Right lobe of liver (tissue), 6 donors: ENCODE results near the gene ILDR2. TPM values are rescaled to one million over a fixed set of nuclear protein-coding genes. Genes with fewer than 3 reads are reported as not detected.

Source experiments
- ATAC-seq, 4 donors: fragments of 200-7000 bp; cut with Tn5 transposase; one replicate each; pipeline ENCODE4 v1.9.1; 2020; ENCODE audit warnings: mild to moderate bottlenecking in 4 of 4, moderate library complexity in 4 of 4
- DNase-seq, 3 donors: peaks; one replicate each; pipeline ENCODE4 v3.0.0-alpha.2; 2020
- H3K27ac ChIP-seq, 3 donors: fragments of 200-600 bp; one replicate each; pipeline ENCODE4 v1.8.0; 2022
- H3K27me3 ChIP-seq, 2 donors: fragments of 200-600 bp; one replicate each; pipeline ENCODE4 v1.8.0; 2022
- H3K36me3 ChIP-seq, 4 donors: fragments of 200-600 bp; sonication (generic) in 1 of 4; one replicate each; pipeline versions ENCODE4 v1.5.1 to v1.8.0; 2017 to 2022; ENCODE audit warnings: control low read depth in 1 of 4
- H3K4me1 ChIP-seq, 4 donors: fragments of 200-600 bp; sonication (generic) in 1 of 4; one replicate each; pipeline versions ENCODE4 v1.5.1 to v1.8.0; 2017 to 2022; ENCODE audit warnings: control low read depth in 1 of 4
- H3K4me3 ChIP-seq, 3 donors: fragments of 200-600 bp; one replicate each; pipeline ENCODE4 v1.8.0; 2022
- H3K9me3 ChIP-seq, 4 donors: fragments of 200-600 bp; sonication (generic) in 1 of 4; one replicate each; pipeline versions ENCODE4 v1.5.1 to v1.8.0; 2017 to 2022; ENCODE audit warnings: control low read depth in 1 of 4
- POLR2A ChIP-seq: fragments of 450-650 bp; IDR thresholded peaks from one replicate; pipeline ENCODE4 v1.6.1; 2017; ENCODE audit warnings: antibody characterized with exemption, mild to moderate bottlenecking
- WGBS: methylation state at CpG from one replicate; pipeline ENCODE4 v1.1.6; 2018; ENCODE audit warnings: low coverage, low lambda C conversion rate; ENCODE audit not compliant: insufficient coverage; ENCODE audit errors: missing lambda C conversion rate; 5-methylcytosine and 5-hydroxymethylcytosine counted together
- intact Hi-C, 2 donors: fragments of 100-400 bp; cut with DNase I; formaldehyde crosslinking; loops; one replicate each; pipeline versions ENCODE4 v1.11.2 to v1.14.1; 2022
- small RNA-seq, 2 experiments: library from RNA; depleted of rRNA; stranded (forward); fragments of <200 nt; gene quantifications; one replicate each; pipeline ENCODE3, GENCODE V24; 2016
- total RNA-seq, 6 experiments: library from RNA; depleted of rRNA in 2 of 6; stranded (reverse); fragments of >200 nt in 2 of 6; fragmentation: NEBNext Ultra II Directional in 3 of 6; extraction: Animal tissue kit (Norgen Biotek cat#: 25700) in 3 of 6; gene quantifications; one replicate each; pipeline versions ENCODE4 v1.1.0 to v1.2.4, GENCODE V29; 2016 to 2023
- TF ChIP-seq, protein P1 (sequence below), 4 donors: fragments of 200-600 bp in 3 of 4; fragments of 450-650 bp in 1 of 4; IDR thresholded peaks; one replicate each; pipeline versions ENCODE4 v1.5.1 to v1.8.0; 2016 to 2022; ENCODE audit warnings: antibody characterized with exemption in 4 of 4, mild to moderate bottlenecking in 2 of 4
- donor health status: DM: no; HTN: yes; CAD: no.
- donor health status: DM: no; HTN: no; CAD: no.
- donor health status: DM: no; HTN: no; CAD: no.
- donor health status: DM: no; HTN: yes; CAD: no.
- donor health status: DM: no; HTN: yes; CAD: no.

The ILDR2 gene
- total RNA-seq, 6 experiments from 2014 or later, result 1.4 to 3.7 (median 2.2) TPM

DNA sequence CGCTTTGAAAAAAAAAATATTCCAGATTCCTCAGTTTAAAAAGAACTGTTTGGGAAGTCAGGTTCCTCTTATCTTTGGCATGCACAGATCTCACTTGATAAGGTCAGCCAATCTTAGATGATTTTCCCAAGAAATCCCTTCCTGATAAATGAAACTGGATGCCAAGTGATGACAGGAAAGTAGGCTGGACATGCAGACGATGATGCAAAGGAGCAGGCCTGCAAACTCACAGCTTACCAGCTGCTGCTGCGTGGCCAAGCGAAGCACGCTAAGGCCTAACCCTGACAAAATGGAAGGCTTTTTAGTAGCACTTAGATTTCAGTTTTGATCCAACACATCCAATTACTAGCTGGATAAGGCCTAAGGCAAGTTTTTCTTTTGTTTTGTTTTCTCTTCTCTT, 109.4 kb downstream of the ILDR2 start:
- Histone ChIP-seq H3K27ac (no peak overlapping the region), H3K4me3 (no peak overlapping the region), H3K4me1 (peaks cover 0 to 19% (median 7%) of the 10 kb centered on the region in 4 donors), H3K9me3 (no peaks in the 10 kb centered on the region), H3K36me3 (peaks cover 0 to 61% (median 18%) of the 10 kb centered on the region in 4 donors), H3K27me3 (no peaks in the 10 kb centered on the region)
- 86% methylated on average over 5 of the region's 5 CpGs for WGBS
- TF ChIP-seq, protein P1, sequence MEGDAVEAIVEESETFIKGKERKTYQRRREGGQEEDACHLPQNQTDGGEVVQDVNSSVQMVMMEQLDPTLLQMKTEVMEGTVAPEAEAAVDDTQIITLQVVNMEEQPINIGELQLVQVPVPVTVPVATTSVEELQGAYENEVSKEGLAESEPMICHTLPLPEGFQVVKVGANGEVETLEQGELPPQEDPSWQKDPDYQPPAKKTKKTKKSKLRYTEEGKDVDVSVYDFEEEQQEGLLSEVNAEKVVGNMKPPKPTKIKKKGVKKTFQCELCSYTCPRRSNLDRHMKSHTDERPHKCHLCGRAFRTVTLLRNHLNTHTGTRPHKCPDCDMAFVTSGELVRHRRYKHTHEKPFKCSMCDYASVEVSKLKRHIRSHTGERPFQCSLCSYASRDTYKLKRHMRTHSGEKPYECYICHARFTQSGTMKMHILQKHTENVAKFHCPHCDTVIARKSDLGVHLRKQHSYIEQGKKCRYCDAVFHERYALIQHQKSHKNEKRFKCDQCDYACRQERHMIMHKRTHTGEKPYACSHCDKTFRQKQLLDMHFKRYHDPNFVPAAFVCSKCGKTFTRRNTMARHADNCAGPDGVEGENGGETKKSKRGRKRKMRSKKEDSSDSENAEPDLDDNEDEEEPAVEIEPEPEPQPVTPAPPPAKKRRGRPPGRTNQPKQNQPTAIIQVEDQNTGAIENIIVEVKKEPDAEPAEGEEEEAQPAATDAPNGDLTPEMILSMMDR (IDR thresholded peaks at IDR 0.05), result no peak
- no peak for TF ChIP-seq POLR2A
- ATAC-seq (no peak), DNase-seq (no peak)
- intact Hi-C loops, result no loop called here

DNA sequence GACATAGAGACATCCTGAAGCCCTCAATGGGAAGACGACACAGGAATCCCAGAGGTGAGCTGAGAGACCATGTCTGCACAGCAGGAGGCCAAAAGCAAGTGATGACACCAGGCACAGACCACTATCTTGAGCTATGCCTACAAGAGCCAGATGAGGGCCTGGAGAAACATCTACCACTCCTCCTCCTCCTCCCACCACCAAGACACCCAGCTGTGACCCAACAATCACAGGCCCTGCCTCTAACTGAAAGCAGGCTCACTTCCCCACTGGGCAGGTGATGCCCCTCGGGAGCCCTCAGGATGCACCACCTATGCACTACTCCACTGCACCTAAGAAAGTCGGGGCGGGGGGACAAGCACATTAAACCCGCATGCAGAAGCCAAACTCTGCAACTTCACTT, 115.7 kb downstream of the ILDR2 start:
- Histone ChIP-seq H3K27me3 (no peaks in the 10 kb centered on the region), H3K4me1 (no peaks in the 10 kb centered on the region), H3K27ac (no peak overlapping the region), H3K36me3 (peaks cover 0 to 92% (median 41%) of the 10 kb centered on the region in 4 donors), H3K4me3 (no peak overlapping the region), H3K9me3 (no peaks in the 10 kb centered on the region)
- TF ChIP-seq POLR2A, result no peak
- TF ChIP-seq, protein P1 (IDR thresholded peaks at IDR 0.05), result no peak
- DNase-seq (no peak), ATAC-seq (peak in 1 of 4 donors; percentile 14)
- intact Hi-C loops, result no loop called here
- 58% methylated on average over 5 of the region's 5 CpGs for WGBS

DNA sequence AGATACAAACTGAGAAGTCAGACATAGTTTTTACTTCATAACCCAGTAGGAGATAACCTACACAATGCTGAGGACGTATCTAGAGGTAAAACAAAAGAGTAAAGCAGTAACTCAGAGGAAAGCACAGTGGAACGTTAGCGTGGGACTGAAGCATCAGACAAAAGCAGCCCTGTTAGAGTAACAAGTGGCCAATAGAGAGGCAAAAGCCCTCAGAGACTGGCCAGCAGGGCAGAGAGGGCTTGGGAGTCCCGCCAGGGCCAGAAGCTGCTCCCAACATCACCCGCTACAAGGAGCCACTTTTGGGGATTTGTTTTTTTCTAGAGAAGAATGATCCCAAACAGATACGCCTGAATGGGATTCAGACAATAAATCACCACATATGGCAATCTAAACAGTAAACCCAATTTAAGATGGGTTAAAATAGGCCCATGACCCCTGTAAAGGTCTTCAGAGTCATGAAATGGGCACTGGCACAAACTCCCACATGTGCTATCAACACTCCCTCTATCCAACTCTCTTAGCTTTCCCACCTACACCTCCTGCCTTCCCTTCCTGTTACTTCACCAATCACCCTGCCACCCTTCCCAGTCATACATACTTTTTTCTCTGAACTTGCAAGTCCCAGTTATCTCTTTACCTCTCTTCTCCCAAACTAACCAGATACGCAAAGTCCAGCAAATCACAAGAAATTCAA, 116.5 kb downstream of the ILDR2 start:
- Histone ChIP-seq H3K27me3 (no peaks in the 10 kb centered on the region), H3K9me3 (no peaks in the 10 kb centered on the region), H3K4me1 (no peaks in the 10 kb centered on the region), H3K4me3 (no peak overlapping the region), H3K27ac (no peak overlapping the region), H3K36me3 (peaks cover 0 to 86% (median 41%) of the 10 kb centered on the region in 4 donors)
- no peak for DNase-seq
- intact Hi-C loops, result no loop called here
- ATAC-seq, result no peak
- WGBS, result 88% methylated on average over 6 of the region's 7 CpGs
- no peak for TF ChIP-seq POLR2A

Small RNA genes within 50 kb of the gene (small RNA-seq; reads per million reads assigned to genes)
- 25.3 to 86.4 reads per million in 2 experiments for gene RNA5SP65

Other genes starting within 250 kb of the ILDR2 start
- 10 to 100 TPM in 5 of 6 experiments, 1 to 10 TPM in 1; 9.0 to 15.7 (median 12.3) TPM for gene POGK, start 136.1 kb downstream of the ILDR2 start, total RNA-seq
- 10 to 100 TPM in 4 of 6 experiments, 1 to 10 TPM in 2; 7.3 to 16.7 (median 11.4) TPM for gene TADA1, start 99.3 kb downstream of the ILDR2 start, total RNA-seq
- gene MAEL, start 13.7 kb upstream of the ILDR2 start, total RNA-seq, result under 1 TPM in 1 of 6 experiments, not detected in 5; 0.15 TPM
- under 1 TPM in 1 of 6 experiments, not detected in 5; 0.12 TPM for gene GPA33, start 114.8 kb upstream of the ILDR2 start, total RNA-seq
- under 1 TPM in 1 of 6 experiments, not detected in 5; 0.12 TPM for gene STYXL2, start 118.5 kb upstream of the ILDR2 start, total RNA-seq
- 10 to 100 TPM in 1 of 6 experiments, 1 to 10 TPM in 5; 4.8 to 10.3 (median 6.2) TPM for gene POU2F1, start 245.3 kb upstream of the ILDR2 start, total RNA-seq